ENCODE results near the gene REXO4. TPM values are rescaled to one million over a fixed set of nuclear protein-coding genes. Genes with fewer than 3 reads are reported as not detected.
"Not testable (repeated sequence)": the region's sequence is repeated elsewhere in the genome, so short reads cannot be mapped to it uniquely, and the experiment has no call there.

REXO4 gene
- total RNA-seq, 1 experiment from 2014 or later = 41.0 TPM

- Histone ChIP-seq H3K27ac (no peak overlapping the region), H3K27me3 (no peaks in the 10 kb centered on the region), H3K4me3 (no peak overlapping the region), H3K4me1 (peaks cover 10% of the 10 kb centered on the region; the same call in 1 of the 2 replicates), H3K9me3 (replicated peaks) (no peaks in the 10 kb centered on the region), H3K36me3 (no peaks in the 10 kb centered on the region)
- no peak for DNase-seq
These were observed 38.6 kb upstream of the REXO4 start for GRCh38 chr9:133456409-133456808.

- Histone ChIP-seq H3K27me3 (no peaks in the 10 kb centered on the region), H3K27ac (no peak overlapping the region), H3K9me3 (replicated peaks) (no peaks in the 10 kb centered on the region), H3K4me3 (no peak overlapping the region), H3K36me3 (no peaks in the 10 kb centered on the region), H3K4me1 (peaks cover 9% of the 10 kb centered on the region; the same call in 1 of the 2 replicates)
- DNase-seq = no peak
These were observed 38.1 kb upstream of the REXO4 start for GRCh38 chr9:133455936-133456335.

- Histone ChIP-seq H3K36me3 (no peaks in the 10 kb centered on the region), H3K27me3 (no peaks in the 10 kb centered on the region), H3K27ac (no peak overlapping the region), H3K4me3 (no peak overlapping the region), H3K9me3 (replicated peaks) (no peaks in the 10 kb centered on the region), H3K4me1 (peaks cover 5% of the 10 kb centered on the region; the same call in 1 of the 2 replicates)
- DNase-seq = no peak
These were observed 37.3 kb upstream of the REXO4 start for GRCh38 chr9:133454943-133455673.

GRCh38 chr9:133454325-133454724 is 36.5 kb upstream of the REXO4 start:
- H3K27ac ChIP-seq = no peak overlapping the region
- no peak overlapping the region for H3K4me3 ChIP-seq
- H3K9me3 ChIP-seq (replicated peaks) = no peaks in the 10 kb centered on the region
- no peaks in the 10 kb centered on the region for H3K36me3 ChIP-seq
- H3K27me3 ChIP-seq = no peaks in the 10 kb centered on the region
- H3K4me1 ChIP-seq = peaks cover 5% of the 10 kb centered on the region; the same call in 1 of the 2 replicates
- DNase-seq = no peak

GRCh38 chr9:133453651-133454050 is 35.8 kb upstream of the REXO4 start:
- H3K27ac ChIP-seq = no peak overlapping the region
- DNase-seq = no peak
- no peak overlapping the region for H3K4me3 ChIP-seq
- peaks cover under 1% of the 10 kb centered on the region; the same call in 1 of the 2 replicates for H3K4me1 ChIP-seq
- 0 out of 2 replicates have a peak, but pooled peaks cover 4% of the 10 kb centered on the region for H3K27me3 ChIP-seq
- no peaks in the 10 kb centered on the region for H3K36me3 ChIP-seq
- no peaks in the 10 kb centered on the region for H3K9me3 ChIP-seq (replicated peaks)

GRCh38 chr9:133452562-133452961 is 34.8 kb upstream of the REXO4 start:
- no peaks in the 10 kb centered on the region for H3K36me3 ChIP-seq
- no peak for DNase-seq
- H3K27ac ChIP-seq = no peak overlapping the region
- H3K4me1 ChIP-seq = no peaks in the 10 kb centered on the region
- peaks cover 11% of the 10 kb centered on the region; the same call in 1 of the 2 replicates for H3K27me3 ChIP-seq
- H3K4me3 ChIP-seq = no peak overlapping the region
- no peaks in the 10 kb centered on the region for H3K9me3 ChIP-seq (replicated peaks)

- H3K27me3 ChIP-seq = peaks cover 11% of the 10 kb centered on the region
- H3K4me3 ChIP-seq; DNase-seq; H3K9me3 ChIP-seq (replicated peaks); H3K4me1 ChIP-seq; H3K27ac ChIP-seq; H3K36me3 ChIP-seq: not testable (repeated sequence)
These were observed 34.1 kb upstream of the REXO4 start for GRCh38 chr9:133451865-133452264.

GRCh38 chr9:133449760-133450159 is 31.9 kb upstream of the REXO4 start:
- H3K4me3 ChIP-seq = no peak overlapping the region
- H3K4me1 ChIP-seq = no peaks in the 10 kb centered on the region
- H3K36me3 ChIP-seq = no peaks in the 10 kb centered on the region
- H3K9me3 ChIP-seq (replicated peaks) = no peaks in the 10 kb centered on the region
- H3K27me3 ChIP-seq = peaks cover 17% of the 10 kb centered on the region
- H3K27ac ChIP-seq = no peak overlapping the region
- DNase-seq = no peak

GRCh38 chr9:133448487-133448972 is 30.7 kb upstream of the REXO4 start:
- peaks cover 29% of the 10 kb centered on the region for H3K27me3 ChIP-seq
- no peaks in the 10 kb centered on the region for H3K36me3 ChIP-seq
- no peaks in the 10 kb centered on the region for H3K4me1 ChIP-seq
- no peak overlapping the region for H3K4me3 ChIP-seq
- no peak overlapping the region for H3K27ac ChIP-seq
- no peaks in the 10 kb centered on the region for H3K9me3 ChIP-seq (replicated peaks)
- DNase-seq = no peak

- H3K36me3 ChIP-seq = no peaks in the 10 kb centered on the region
These were observed 27.6 kb upstream of the REXO4 start for GRCh38 chr9:133445293-133445969.

GRCh38 chr9:133443982-133444381 is 26.2 kb upstream of the REXO4 start:
- Histone ChIP-seq H3K9me3 (replicated peaks) (no peaks in the 10 kb centered on the region), H3K4me3 (no peak overlapping the region), H3K27me3 (peaks cover 48% of the 10 kb centered on the region), H3K4me1 (no peaks in the 10 kb centered on the region), H3K36me3 (no peaks in the 10 kb centered on the region), H3K27ac (no peak overlapping the region)
- no peak for DNase-seq

More at GRCh38 chr9:133445293-133445969, 27.6 kb upstream of the REXO4 start:
- Histone ChIP-seq H3K27ac (no peak overlapping the region), H3K4me1 (no peaks in the 10 kb centered on the region), H3K4me3 (no peak overlapping the region), H3K9me3 (replicated peaks) (no peaks in the 10 kb centered on the region), H3K27me3 (peaks cover 49% of the 10 kb centered on the region)
- no peak for DNase-seq

GRCh38 chr9:133443248-133443647 is 25.4 kb upstream of the REXO4 start:
- H3K4me3 ChIP-seq = no peak overlapping the region
- no peaks in the 10 kb centered on the region for H3K4me1 ChIP-seq
- H3K27me3 ChIP-seq = peaks cover 41% of the 10 kb centered on the region
- no peak overlapping the region for H3K27ac ChIP-seq
- no peak for DNase-seq
- H3K9me3 ChIP-seq (replicated peaks) = no peaks in the 10 kb centered on the region
- no peaks in the 10 kb centered on the region for H3K36me3 ChIP-seq

GRCh38 chr9:133441571-133441970 is 23.8 kb upstream of the REXO4 start:
- H3K9me3 ChIP-seq (replicated peaks) = no peaks in the 10 kb centered on the region
- H3K4me3 ChIP-seq = no peak overlapping the region
- no peaks in the 10 kb centered on the region for H3K36me3 ChIP-seq
- DNase-seq = no peak
- no peak overlapping the region for H3K27ac ChIP-seq
- peaks cover 37% of the 10 kb centered on the region for H3K27me3 ChIP-seq
- no peaks in the 10 kb centered on the region for H3K4me1 ChIP-seq

- no peak overlapping the region for H3K27ac ChIP-seq
- no peaks in the 10 kb centered on the region for H3K36me3 ChIP-seq
- no peaks in the 10 kb centered on the region for H3K4me1 ChIP-seq
- H3K27me3 ChIP-seq = peaks cover 37% of the 10 kb centered on the region
- H3K4me3 ChIP-seq = no peak overlapping the region
- no peaks in the 10 kb centered on the region for H3K9me3 ChIP-seq (replicated peaks)
- DNase-seq = no peak
These were observed 23.1 kb upstream of the REXO4 start for GRCh38 chr9:133440874-133441273.

GRCh38 chr9:133439337-133439736 is 21.5 kb upstream of the REXO4 start:
- no peaks in the 10 kb centered on the region for H3K9me3 ChIP-seq (replicated peaks)
- H3K27ac ChIP-seq = no peak overlapping the region
- H3K36me3 ChIP-seq = no peaks in the 10 kb centered on the region
- no peak overlapping the region for H3K4me3 ChIP-seq
- no peak for DNase-seq
- peaks cover 28% of the 10 kb centered on the region for H3K27me3 ChIP-seq
- H3K4me1 ChIP-seq = no peaks in the 10 kb centered on the region
